K562 (cell line): ENCODE data around the gene HPCAL1.

Experiments used
- CTCF ChIP-seq, 3 experiments: IDR thresholded peaks in 2 of 3; conservative IDR thresholded peaks in 1 of 3; 2 replicates each; pipeline ENCODE4 v1.5.1; 2011 to 2012; ENCODE audit warnings: low read length in 3 of 3, mild to moderate bottlenecking in 3 of 3, control low read depth in 2 of 3, improper control_type of control experiment in 1 of 3, inconsistent platforms in 1 of 3, low read depth in 1 of 3, mixed read lengths in 1 of 3, moderate library complexity in 1 of 3; ENCODE audit not compliant: insufficient read depth in 2 of 3
- USF2 ChIP-seq: sonication (generic); formaldehyde crosslinking; IDR thresholded peaks from 2 replicates; pipeline ENCODE4 v1.5.0; 2020; ENCODE audit warnings: missing genetic modification reagents

DNA sequence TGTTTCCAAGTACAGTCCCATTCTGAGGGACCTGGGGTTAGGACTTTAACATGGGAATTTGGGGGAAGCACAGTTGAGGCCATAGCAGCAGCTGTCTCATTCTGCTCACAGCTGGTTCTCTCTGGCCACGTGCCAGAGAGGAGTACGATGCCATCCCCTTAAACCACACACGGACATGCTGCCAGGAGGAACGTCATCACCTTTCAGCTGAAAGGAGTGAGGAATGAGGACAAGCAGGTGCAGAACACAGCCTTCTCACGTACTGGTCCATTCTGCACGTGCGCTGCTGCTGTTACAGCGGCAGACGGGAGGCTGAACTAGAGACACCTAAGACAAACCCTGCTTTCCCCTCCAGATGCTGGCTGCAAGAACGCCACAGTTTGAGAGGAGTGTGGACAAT, 111.9 kb downstream of the HPCAL1 start:
- TF ChIP-seq USF2 (no peak), CTCF (IDR thresholded peaks at IDR 0.05 in 2 of 3, conservative IDR thresholded peaks at IDR 0.05 in 1 of 3; ENCODE audit: insufficient read depth in 2 of 3, low read depth in 1 of 3, low read length in 3 of 3) (no peak)
